ENCODE results near the gene PAFAH1B2. TPM values are rescaled to one million over a fixed set of nuclear protein-coding genes. Genes with fewer than 3 reads are reported as not detected.
A peak's percentile ranks its signal among the peaks of the same experiment; 100 is the strongest.

The PAFAH1B2 gene
- total RNA-seq, 1 donor from 2014 or later, result 161 TPM

DNA sequence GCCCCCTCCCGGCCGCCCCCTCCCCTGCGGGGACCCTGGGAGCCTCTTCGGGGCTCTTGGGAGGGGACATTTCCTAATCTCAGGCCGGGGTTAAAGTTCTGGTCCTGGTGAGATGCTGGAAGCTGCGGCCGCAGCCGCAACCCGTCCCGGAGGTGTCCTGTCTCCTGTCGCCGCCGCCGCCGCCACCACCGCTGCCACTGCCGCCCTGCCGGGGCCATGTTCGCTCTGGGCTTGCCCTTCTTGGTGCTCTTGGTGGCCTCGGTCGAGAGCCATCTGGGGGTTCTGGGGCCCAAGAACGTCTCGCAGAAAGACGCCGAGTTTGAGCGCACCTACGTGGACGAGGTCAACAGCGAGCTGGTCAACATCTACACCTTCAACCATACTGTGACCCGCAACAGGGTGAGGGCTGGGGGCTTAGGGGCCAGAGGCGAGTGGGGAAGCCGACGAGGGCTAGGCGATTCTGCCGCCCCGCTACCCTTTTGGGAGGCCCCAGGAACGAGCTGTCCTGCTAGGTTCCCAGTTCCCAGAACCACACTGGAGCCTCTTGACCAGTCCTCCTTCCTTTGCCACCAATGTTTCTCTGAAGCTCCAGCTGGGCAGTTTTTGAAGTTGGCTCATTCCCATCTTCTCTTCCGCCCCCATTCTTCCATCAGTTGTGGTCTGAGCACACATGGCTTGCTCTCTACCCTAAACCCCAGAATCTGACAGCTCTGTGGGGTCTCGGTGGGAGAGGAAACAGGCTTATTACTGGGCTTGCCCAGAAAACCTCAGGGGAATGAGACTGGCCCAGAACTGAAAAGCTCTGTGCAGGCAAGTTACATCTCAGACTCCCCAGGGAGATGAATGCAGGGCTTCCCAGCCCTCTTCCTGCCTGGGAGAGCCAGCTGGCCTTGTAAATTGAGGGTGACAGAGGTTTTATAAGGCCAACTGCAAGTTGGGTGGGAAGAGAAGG, 35.2 kb downstream of the PAFAH1B2 start:
- TF ChIP-seq, protein P1, sequence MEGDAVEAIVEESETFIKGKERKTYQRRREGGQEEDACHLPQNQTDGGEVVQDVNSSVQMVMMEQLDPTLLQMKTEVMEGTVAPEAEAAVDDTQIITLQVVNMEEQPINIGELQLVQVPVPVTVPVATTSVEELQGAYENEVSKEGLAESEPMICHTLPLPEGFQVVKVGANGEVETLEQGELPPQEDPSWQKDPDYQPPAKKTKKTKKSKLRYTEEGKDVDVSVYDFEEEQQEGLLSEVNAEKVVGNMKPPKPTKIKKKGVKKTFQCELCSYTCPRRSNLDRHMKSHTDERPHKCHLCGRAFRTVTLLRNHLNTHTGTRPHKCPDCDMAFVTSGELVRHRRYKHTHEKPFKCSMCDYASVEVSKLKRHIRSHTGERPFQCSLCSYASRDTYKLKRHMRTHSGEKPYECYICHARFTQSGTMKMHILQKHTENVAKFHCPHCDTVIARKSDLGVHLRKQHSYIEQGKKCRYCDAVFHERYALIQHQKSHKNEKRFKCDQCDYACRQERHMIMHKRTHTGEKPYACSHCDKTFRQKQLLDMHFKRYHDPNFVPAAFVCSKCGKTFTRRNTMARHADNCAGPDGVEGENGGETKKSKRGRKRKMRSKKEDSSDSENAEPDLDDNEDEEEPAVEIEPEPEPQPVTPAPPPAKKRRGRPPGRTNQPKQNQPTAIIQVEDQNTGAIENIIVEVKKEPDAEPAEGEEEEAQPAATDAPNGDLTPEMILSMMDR (IDR thresholded peaks at IDR 0.05; ENCODE audit: partially characterized antibody, unreplicated experiment), result no peak
- Mint-ChIP-seq H3K9me3 (ENCODE audit: unreplicated experiment) (peaks cover 3% of the 10 kb centered on the region), H3K4me1 (ENCODE audit: low read depth, unreplicated experiment) (peaks cover 12% of the 10 kb centered on the region), H3K4me3 (ENCODE audit: unreplicated experiment) (peak overlapping the region; percentile 93), H3K36me3 (ENCODE audit: unreplicated experiment) (no peaks in the 10 kb centered on the region), H3K27me3 (ENCODE audit: unreplicated experiment) (peaks cover 7% of the 10 kb centered on the region), H3K27ac (ENCODE audit: unreplicated experiment) (peak overlapping the region; percentile 77)
- DNase-seq, result peak; percentile 51

DNA sequence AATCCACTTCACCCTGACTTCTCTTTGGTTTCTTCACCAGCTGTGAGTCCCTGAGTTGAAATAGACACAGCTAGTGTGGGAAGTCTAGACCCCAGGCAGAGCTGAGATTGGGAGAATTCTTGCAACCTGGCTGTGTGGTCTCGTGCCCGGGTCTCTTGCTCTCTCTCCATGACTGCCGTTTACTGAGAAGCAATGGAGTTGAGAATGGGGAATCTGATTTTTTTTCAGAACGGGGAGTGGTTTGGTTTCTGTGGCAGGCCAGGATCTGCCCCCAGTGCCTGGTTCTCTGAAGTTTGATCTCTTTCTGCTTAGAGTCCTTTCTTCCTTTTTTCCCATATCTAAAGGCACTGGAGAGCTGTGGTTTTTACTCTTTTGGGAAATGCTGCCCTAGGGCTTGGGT, 35.9 kb downstream of the PAFAH1B2 start:
- Mint-ChIP-seq H3K36me3 (ENCODE audit: unreplicated experiment) (no peaks in the 10 kb centered on the region), H3K27me3 (ENCODE audit: unreplicated experiment) (peaks cover 7% of the 10 kb centered on the region), H3K4me3 (ENCODE audit: unreplicated experiment) (peak overlapping the region; percentile 93), H3K4me1 (ENCODE audit: low read depth, unreplicated experiment) (peaks cover 12% of the 10 kb centered on the region), H3K9me3 (ENCODE audit: unreplicated experiment) (peaks cover 3% of the 10 kb centered on the region), H3K27ac (ENCODE audit: unreplicated experiment) (peak overlapping the region; percentile 33)
- DNase-seq, result no peak
- TF ChIP-seq, protein P1 (IDR thresholded peaks at IDR 0.05; ENCODE audit: partially characterized antibody, unreplicated experiment), result no peak

DNA sequence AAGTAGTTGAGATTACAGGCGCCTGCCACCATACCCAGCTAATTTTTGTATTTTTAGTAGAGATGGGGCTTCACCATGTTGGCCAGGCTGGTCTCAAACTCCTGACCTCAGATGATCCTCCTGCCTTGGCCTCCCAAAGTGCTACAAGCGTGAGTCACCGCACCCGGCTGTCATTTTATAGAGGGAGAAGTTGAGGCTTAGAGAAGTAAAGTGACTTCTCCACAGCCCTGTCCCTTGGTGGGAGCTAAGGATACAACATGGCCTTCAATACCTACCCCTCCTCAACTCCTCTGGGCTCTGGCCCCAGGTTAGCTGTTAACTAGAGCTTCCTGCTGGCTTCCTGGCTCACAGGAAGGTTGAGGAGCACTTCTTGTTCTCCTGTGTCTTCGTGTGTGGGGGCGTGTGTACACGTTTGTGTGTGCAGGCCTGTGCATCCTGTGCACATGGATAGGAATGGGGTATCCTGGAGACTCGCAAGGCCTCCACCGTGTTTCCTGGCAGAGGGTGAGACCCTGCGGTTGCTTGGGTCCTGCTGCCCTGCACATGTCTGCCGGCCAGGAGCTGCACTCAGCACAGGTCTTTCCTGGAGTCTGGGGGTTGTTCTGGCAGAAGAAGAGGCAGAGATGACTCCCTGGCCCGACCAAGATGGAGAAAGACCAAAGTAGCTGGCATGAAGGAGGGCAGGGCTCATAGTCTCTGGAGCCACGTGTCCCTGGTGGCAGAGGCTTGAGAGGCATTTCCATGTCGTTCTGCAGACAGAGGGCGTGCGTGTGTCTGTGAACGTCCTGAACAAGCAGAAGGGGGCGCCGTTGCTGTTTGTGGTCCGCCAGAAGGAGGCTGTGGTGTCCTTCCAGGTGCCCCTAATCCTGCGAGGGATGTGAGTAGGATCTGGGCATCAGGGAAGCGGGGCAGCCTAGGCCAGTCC, 36.8 kb downstream of the PAFAH1B2 start:
- DNase-seq, result peak; percentile 75
- Mint-ChIP-seq H3K27me3 (ENCODE audit: unreplicated experiment) (peaks cover 8% of the 10 kb centered on the region), H3K36me3 (ENCODE audit: unreplicated experiment) (no peaks in the 10 kb centered on the region), H3K4me3 (ENCODE audit: unreplicated experiment) (no peak overlapping the region), H3K9me3 (ENCODE audit: unreplicated experiment) (peaks cover 3% of the 10 kb centered on the region), H3K4me1 (ENCODE audit: low read depth, unreplicated experiment) (peaks cover 12% of the 10 kb centered on the region), H3K27ac (ENCODE audit: unreplicated experiment) (no peak overlapping the region)
- TF ChIP-seq, protein P1 (IDR thresholded peaks at IDR 0.05; ENCODE audit: partially characterized antibody, unreplicated experiment), result peak; percentile 28

DNA sequence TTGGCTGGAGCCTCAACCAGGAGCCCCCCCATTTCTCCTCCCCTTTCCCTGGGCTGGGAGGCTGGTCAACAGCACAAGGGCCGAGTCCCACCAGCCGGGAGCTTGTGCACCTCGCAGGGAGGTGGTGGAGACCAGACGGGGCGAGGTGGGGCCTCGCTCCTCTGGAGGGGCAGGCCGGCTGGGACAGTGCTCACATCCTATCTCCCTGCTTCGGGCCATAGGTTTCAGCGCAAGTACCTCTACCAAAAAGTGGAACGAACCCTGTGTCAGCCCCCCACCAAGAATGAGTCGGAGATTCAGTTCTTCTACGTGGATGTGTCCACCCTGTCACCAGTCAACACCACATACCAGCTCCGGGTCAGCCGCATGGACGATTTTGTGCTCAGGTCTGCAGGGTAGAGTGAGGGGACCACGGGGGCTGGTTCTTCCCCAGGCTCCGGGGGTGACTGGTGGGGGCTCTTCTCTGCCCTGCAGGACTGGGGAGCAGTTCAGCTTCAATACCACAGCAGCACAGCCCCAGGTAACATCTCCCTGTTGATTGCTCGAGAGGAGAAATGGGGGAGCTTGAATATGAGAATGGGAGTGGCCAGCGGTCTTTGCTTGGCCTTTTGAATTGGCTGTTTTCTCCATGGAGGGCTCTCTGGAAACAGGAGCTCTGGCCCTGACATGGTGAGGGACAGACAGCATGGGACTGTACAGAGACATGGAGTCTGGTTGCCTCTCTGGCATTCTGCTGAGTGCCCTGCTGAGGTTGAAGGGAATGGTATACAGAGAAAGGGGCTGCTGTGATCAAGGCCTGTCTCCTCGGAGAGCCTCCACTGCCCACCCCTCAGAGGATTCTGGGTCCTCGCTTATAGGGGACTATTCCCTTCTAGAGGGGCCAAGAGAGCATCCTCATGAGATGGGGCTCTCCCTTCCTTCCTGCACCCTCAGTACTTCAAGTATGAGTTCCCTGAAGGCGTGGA, 37.8 kb downstream of the PAFAH1B2 start:
- H3K4me1 Mint-ChIP-seq (ENCODE audit: low read depth, unreplicated experiment), result peaks cover 12% of the 10 kb centered on the region
- no peak overlapping the region for H3K27ac Mint-ChIP-seq (ENCODE audit: unreplicated experiment)
- H3K9me3 Mint-ChIP-seq (ENCODE audit: unreplicated experiment), result peaks cover 3% of the 10 kb centered on the region
- TF ChIP-seq, protein P1 (IDR thresholded peaks at IDR 0.05; ENCODE audit: partially characterized antibody, unreplicated experiment), result peak; percentile 0
- H3K36me3 Mint-ChIP-seq (ENCODE audit: unreplicated experiment), result no peaks in the 10 kb centered on the region
- H3K4me3 Mint-ChIP-seq (ENCODE audit: unreplicated experiment), result no peak overlapping the region
- H3K27me3 Mint-ChIP-seq (ENCODE audit: unreplicated experiment), result peaks cover 8% of the 10 kb centered on the region
- DNase-seq, result no peak

Measured in glutamatergic neuron (in vitro differentiated cells).